ENCODE results near the gene TUBB1. TPM values are rescaled to one million over a fixed set of nuclear protein-coding genes. Genes with fewer than 3 reads are reported as not detected.

Gene TUBB1
- total and polyA plus RNA-seq, 2 of the 13 experiments (the other 11 are each of a cell fraction or from before 2014, with no cell fraction given) = 0.11 to 57.6 TPM

DNA sequence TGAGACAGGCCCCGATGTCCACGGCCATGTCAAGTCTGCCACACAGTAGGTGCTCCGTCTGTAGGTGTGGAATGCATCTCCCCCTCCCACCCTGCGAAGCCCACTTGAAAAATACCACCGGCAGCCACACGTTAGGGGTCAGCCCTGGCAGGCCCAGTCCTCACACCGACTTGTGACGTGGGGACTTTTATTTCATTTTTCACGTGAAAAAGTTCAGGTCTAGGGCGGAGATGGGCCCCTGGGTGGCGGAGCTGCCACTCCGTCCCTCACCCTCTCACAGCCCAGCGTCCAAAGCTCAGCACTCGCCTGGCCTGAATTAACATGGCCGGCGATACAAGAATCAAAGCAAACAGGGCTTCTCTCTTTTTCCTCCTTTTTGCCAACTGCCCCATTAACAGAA, 3.8 kb upstream of the TUBB1 start (continued):
- TF ChIP-seq, protein P1, sequence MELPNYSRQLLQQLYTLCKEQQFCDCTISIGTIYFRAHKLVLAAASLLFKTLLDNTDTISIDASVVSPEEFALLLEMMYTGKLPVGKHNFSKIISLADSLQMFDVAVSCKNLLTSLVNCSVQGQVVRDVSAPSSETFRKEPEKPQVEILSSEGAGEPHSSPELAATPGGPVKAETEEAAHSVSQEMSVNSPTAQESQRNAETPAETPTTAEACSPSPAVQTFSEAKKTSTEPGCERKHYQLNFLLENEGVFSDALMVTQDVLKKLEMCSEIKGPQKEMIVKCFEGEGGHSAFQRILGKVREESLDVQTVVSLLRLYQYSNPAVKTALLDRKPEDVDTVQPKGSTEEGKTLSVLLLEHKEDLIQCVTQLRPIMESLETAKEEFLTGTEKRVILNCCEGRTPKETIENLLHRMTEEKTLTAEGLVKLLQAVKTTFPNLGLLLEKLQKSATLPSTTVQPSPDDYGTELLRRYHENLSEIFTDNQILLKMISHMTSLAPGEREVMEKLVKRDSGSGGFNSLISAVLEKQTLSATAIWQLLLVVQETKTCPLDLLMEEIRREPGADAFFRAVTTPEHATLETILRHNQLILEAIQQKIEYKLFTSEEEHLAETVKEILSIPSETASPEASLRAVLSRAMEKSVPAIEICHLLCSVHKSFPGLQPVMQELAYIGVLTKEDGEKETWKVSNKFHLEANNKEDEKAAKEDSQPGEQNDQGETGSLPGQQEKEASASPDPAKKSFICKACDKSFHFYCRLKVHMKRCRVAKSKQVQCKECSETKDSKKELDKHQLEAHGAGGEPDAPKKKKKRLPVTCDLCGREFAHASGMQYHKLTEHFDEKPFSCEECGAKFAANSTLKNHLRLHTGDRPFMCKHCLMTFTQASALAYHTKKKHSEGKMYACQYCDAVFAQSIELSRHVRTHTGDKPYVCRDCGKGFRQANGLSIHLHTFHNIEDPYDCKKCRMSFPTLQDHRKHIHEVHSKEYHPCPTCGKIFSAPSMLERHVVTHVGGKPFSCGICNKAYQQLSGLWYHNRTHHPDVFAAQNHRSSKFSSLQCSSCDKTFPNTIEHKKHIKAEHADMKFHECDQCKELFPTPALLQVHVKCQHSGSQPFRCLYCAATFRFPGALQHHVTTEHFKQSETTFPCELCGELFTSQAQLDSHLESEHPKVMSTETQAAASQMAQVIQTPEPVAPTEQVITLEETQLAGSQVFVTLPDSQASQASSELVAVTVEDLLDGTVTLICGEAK (IDR thresholded peaks at IDR 0.05) = no peak
- TF ChIP-seq, protein P1 (CRISPR knock-in tag; IDR thresholded peaks at IDR 0.05) = no peak
- TF ChIP-seq, protein P2, sequence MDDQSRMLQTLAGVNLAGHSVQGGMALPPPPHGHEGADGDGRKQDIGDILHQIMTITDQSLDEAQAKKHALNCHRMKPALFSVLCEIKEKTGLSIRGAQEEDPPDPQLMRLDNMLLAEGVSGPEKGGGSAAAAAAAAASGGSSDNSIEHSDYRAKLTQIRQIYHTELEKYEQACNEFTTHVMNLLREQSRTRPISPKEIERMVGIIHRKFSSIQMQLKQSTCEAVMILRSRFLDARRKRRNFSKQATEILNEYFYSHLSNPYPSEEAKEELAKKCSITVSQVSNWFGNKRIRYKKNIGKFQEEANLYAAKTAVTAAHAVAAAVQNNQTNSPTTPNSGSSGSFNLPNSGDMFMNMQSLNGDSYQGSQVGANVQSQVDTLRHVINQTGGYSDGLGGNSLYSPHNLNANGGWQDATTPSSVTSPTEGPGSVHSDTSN (CRISPR knock-in tag; IDR thresholded peaks at IDR 0.05; ENCODE audit: borderline replicate concordance) = no peak
- no peak for TF ChIP-seq THYN1 (CRISPR knock-in tag; IDR thresholded peaks at IDR 0.05; ENCODE audit: borderline replicate concordance, low read depth)
- TF ChIP-seq ZNF326 (CRISPR knock-in tag; IDR thresholded peaks at IDR 0.05; ENCODE audit: borderline replicate concordance) = no peak
- peak; percentile 67 for TF ChIP-seq AGO2 (optimal IDR thresholded peaks at IDR 0.05; ENCODE audit: low read depth, low read length)
- no peak for TF ChIP-seq ZNF572 (CRISPR knock-in tag; IDR thresholded peaks at IDR 0.05)
- TF ChIP-seq RERE (CRISPR knock-in tag; IDR thresholded peaks at IDR 0.05; ENCODE audit: low read depth) = no peak
- peak; percentile 56; the same call in 1 of the 2 replicates for TF ChIP-seq ZBTB38 (CRISPR knock-in tag; IDR thresholded peaks at IDR 0.05)
- TF ChIP-seq, protein P3, sequence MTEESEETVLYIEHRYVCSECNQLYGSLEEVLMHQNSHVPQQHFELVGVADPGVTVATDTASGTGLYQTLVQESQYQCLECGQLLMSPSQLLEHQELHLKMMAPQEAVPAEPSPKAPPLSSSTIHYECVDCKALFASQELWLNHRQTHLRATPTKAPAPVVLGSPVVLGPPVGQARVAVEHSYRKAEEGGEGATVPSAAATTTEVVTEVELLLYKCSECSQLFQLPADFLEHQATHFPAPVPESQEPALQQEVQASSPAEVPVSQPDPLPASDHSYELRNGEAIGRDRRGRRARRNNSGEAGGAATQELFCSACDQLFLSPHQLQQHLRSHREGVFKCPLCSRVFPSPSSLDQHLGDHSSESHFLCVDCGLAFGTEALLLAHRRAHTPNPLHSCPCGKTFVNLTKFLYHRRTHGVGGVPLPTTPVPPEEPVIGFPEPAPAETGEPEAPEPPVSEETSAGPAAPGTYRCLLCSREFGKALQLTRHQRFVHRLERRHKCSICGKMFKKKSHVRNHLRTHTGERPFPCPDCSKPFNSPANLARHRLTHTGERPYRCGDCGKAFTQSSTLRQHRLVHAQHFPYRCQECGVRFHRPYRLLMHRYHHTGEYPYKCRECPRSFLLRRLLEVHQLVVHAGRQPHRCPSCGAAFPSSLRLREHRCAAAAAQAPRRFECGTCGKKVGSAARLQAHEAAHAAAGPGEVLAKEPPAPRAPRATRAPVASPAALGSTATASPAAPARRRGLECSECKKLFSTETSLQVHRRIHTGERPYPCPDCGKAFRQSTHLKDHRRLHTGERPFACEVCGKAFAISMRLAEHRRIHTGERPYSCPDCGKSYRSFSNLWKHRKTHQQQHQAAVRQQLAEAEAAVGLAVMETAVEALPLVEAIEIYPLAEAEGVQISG (CRISPR knock-in tag; IDR thresholded peaks at IDR 0.05) = no peak
- TF ChIP-seq PTBP1 (IDR thresholded peaks at IDR 0.05; ENCODE audit: low read depth, low read length, poor library complexity, severe bottlenecking) = no peak
